HG02623 (cell line): ENCODE results near the gene FAM53A.

ENCODE experiments used
- ATAC-seq: cut with Tn5 transposase; IDR thresholded peaks from one replicate; pipeline ENCODE4 v1.9.1; 2021; ENCODE audit warnings: moderate library complexity; ENCODE audit not compliant: unreplicated experiment

Gene FAM53A

DNA sequence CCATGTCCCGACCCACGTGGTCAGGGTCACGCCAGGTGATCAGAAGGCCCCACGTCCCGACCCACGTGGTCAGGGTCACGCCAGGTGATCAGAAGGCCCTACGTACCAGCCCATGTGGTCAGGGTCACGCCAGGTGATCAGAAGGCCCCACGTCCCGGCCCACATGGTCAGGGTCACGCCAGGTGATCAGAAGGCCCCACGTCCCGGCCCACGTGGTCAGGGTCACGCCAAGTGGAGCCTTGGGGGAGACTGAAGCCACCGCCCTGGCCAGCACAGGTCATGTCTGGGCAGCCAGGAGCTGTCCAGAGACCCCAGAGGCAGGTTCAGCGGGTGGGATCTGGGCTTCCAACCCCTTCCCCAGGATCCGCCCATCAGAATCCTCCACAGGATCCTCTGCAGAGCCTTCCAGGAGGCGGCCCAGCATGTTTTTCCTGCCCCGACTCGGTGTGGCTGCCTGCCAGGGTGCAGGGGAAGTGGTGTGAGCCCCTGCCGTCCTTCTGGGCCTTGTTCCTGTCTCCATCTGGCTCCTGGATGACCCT, 58.4 kb downstream of the FAM53A start:
- no peak for ATAC-seq

DNA sequence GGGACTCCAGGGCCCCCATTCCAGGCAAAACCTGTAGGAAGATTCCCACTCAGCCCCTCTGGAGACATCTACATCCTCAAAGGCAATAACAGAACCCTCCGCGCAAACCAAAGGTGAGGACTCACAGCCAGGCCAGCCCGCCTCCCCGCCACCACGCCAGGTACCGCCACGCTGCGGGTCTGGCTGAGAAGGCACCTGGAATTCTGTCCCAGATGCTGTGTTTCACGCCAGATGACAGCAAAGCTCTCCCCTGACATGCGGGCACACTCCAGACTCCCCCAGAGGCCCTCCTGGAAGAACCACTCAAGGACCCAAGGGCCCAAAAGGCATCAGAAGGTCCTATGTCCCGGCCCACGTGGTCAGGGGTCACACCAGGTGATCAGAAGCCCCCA, 59.6 kb downstream of the FAM53A start:
- no peak for ATAC-seq

DNA sequence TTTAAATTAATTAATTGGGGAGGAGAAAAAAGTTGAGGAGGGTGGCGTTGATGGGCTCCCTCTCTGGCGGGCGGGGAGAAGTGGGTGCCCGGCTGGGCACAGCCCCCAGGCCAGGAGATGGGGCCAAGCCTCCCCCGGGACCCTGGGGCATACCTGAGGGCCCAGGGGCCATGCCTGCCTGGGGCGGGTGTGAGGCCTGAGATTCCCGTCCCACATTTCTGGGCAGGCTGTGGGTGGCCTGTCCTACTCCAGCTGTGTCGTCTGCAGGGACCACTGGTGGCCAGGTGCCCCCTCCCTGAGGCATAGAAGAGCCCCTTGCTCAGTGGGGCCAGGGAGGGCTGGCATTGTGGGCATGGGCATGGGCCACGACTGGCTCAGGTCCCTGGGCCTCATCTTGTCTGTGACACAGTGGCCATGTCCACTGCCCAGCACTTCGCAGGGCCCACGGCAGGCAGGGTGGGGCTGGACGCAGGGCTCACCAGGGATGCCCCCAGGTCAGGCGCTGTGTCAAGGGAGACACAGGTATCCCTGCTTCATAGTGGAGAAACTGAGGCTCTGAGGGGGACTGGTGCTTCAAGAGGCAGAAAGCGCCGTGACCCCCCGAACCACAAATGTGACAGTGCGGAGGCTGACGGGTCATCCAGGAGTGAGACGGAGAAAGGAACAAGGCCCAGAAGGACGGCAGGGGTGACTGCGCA, 60.1 kb downstream of the FAM53A start:
- ATAC-seq, result no peak

DNA sequence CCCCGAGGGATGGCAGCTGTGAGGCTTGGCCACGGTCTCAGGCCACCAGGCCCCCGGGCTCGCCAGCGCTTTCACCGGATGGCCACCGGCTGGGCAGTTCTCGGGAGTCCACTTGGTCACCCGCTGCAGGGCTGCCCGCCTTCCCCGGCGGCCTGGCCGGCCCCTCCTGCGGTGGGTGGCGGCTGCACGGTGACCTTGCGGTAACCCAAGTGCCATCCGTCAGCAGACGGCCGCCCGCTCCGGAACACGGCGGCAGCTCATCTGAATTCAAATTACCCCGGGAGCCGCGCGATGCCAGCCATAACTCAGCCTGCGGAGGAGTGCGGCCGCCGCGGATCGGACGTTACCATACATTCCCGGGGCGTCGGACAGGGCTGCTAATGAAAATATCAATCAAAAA, 60.7 kb downstream of the FAM53A start:
- ATAC-seq, result no peak

DNA sequence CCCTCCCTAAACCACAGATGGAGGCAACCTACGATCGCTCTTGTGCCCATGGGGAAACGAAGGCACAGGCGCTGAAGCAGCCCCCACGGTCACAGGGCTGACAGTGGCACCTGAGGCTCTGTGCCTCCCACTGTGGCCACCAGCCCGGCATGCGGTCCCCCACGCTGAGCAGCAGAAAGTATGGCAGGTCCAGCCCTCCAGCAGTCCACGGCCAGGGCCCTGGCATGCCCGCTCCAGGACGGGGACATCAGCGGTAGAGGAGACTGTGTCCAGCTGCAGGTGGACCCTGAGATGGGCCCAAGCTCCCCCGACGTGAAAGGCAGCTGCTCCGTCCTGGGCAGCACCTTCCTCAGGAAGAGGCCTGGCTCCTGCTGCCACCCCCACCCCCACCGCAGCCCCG, 61.2 kb downstream of the FAM53A start:
- ATAC-seq, result no peak

DNA sequence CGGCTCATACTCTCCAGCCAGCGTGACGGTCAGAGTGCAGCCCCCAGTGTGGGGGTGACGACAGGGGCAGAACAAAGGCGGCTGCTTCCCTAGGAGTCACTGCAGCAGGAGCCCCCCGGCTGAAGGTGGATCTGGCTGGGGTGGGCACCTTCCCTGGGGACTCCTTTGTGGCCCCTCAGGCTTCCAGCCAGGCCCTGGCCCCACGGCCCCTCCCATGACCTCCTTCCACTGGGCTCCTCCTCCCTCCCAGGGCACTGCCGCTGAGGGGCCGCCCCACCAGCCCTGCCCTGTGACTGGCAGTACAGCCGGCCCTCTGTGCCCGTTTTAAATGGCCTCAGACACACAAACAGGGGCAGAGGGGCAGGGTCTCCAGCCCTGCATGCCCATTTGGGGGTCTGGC, 61.9 kb downstream of the FAM53A start:
- no peak for ATAC-seq

DNA sequence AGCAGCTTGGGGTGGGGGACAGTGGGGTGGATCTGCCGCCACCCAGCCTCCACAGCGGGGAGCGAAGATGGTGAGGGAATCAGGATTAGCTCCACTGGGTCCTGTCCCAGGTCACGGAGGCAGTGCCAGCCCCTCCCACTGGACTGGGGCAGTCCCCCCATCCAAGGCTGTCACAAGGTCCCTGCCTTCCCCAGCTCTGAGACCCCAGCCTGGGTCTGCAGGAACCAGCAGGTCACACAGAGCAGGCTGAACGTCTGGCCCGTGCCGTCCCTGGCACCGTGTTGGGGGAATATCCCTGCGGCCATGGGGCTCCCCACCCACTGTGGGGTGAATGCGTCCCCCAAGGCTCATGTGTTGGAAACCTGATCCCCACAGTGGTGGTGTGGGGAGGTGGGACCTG, 62.6 kb downstream of the FAM53A start:
- no peak for ATAC-seq

DNA sequence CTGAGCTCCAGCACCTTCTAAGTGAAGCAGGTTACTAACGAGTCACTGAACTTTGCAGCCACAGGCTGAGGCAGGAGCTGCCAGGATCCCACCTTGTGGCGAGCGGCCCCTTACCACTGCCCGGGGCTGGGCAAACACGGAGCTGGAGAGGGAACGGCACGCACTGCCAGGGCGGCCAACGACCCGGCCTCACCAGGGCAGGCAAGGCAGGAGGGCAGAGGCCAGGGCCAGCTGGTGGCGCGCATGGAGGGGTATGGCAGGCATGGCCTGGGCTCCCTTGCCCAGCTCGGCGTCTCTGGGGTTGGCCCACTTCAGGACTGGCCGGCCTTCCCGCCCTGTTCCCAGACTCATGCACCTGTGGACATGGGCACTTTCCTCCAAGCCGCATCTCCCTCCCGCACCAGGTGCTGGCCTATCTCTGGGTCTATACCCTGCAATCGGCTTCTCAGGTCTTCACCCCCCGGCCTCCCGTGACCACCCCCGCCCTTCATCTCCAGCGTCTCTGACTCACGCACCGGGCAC, 64.9 kb downstream of the FAM53A start:
- no peak for ATAC-seq

DNA sequence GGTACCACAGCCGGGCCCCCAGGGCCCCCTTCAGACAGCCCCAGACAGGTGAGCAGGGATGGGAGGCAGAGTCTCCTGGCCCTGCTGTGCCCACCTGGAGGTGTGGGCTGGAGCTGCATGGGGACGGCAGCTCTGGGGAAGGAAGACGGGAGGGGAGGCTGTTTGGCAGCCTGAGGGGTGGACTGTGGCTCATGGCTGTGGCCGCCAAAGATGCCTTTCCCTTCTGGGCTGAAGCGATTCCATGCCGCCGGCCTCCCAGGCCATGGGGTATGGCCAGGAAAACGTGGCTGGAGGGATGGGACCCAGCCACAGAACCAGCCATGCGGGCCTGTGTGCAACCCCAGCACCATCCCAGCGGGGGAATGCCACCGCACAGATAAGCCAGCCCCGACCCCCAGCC, 65.7 kb downstream of the FAM53A start:
- no peak for ATAC-seq

DNA sequence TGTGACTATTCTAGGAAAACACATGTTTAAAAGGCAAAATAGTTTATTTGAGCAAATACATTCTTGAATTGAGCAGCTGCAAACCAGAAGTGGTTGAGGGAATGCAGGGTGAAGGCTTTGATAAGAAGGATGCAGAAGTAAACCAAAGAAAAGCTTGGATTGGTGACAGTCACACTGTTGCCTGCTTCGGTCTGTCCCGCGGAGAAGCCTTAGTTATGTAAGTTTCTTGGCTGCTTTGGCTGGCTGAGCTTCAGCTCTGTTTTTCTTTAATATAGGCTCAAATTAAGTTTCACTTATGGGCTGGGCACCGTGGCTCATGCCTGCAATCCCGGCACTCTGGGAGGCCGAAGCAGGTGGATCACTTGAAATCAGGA, 67.6 kb downstream of the FAM53A start:
- no peak for ATAC-seq

DNA sequence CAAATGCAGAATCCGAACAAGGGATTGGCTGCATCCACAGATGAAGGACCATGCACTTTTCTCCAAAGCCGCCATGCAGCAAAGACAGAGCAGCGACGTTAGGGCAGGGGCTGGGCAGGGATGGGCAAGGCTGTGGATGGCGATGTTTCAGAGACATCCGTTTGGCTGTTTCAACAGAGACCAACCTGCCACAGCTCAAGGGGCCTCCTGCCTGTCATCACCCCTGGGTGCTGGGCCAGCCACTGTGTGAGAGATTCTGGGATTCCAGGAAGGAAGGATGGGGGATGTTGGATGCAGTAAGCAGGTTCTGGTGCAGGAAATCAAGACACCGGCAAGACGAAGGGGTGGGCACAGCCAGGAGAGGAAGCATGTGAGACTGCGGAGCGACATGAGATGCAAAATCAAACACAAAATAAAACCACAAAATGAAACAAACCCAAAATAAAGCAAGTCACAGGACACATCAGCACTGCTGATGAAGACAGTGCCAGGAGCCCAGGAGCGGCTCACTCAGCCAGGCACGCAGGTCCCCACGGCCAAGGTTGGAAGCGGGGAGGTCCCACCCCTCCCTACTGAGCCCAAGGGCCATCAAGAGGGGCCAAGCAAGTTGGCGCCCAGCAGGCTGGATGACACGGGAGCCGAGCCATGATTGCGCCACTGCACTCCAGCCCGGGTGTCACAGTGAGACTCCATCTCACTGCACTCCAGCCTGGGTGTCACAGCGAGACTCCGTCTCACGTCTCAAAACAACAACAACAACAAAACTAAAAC, 68.1 kb downstream of the FAM53A start:
- ATAC-seq, result no peak

DNA sequence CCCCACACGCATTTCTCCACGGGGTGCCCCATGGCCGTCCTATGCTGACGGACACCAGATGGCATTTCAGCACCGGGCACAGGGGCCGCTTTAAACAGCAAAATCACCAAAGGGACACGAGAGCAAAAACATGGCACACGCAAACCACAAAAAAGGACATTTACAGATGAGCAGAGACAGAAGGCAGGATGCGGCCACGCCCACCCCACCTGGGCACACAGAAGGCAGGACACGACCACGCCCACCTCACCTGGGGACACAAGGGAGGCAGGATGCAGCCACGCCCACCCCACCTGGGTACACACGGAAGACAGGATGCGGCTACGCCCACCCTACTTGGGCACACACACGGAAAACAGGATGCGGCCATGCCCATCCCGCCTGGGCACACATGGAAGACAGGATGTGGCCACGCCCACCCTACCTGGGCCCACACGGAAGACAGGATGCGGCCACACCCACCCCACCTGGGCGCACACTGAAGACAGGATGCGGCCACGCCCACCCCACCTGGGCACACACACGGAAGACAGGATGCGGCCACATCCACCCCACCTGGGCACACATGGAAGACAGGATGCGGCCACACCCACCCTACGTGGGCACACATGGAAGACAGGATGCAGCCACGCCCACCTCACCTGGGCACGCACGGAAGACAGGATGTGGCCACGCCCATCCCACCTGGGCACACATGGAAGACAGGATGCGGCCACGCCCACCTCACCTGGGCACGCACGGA, 69.1 kb downstream of the FAM53A start:
- ATAC-seq, result no peak

DNA sequence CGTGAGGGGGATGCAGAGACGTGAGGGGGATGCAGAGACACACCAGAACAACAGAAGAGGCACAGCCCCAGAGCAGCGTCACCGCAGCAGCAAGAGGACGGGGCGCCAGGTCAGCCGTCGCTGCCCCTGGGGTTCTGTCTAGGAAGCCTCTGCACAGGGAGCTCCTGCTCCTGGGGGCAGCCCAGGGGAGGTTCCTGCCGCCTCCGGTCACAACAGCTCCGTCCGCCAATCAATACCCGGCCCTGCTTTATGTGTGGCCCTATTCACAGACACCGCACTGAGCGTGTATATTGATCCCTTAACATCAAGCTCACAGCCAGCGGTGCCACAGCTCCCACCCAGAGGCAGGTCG, 69.6 kb downstream of the FAM53A start:
- ATAC-seq, result no peak

DNA sequence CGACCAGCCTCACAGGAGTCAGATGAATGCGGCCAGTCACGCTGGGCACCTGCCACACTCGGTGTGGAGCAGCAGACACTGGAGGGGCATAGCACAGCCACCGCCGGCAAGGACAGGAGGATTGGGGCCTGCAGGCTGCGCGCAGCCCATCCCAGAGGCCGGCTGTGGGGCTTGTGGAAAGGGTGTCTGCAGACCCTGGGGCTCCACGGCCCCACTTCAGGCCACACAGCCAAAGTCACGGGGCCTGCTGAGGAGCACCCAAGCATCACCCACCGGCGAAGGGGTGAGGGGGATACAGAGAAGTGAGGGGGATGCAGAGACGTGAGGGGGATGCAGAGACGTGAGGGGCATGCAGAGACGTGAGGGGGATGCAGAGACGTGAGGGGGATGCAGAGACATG, 70.1 kb downstream of the FAM53A start:
- ATAC-seq, result no peak

DNA sequence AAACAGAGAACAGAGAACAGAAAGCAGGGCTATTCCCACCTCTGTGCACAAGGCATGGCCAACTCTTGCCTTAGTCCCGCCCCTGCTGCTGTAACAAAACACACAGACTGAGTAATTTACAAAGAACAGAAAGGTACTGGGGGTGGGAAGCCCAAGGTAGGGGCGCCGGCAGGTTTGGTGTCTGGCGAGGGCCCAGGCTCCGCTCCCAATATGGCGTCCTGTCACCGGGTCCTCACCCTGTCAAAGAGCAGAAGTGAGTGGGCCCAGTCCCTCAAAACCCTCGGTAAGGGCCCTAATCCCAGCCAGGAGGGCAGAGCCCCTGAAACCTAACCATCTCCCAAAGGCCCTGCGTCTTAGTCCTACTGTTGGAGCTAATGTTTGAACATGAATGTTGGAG, 71.0 kb downstream of the FAM53A start:
- ATAC-seq, result no peak

DNA sequence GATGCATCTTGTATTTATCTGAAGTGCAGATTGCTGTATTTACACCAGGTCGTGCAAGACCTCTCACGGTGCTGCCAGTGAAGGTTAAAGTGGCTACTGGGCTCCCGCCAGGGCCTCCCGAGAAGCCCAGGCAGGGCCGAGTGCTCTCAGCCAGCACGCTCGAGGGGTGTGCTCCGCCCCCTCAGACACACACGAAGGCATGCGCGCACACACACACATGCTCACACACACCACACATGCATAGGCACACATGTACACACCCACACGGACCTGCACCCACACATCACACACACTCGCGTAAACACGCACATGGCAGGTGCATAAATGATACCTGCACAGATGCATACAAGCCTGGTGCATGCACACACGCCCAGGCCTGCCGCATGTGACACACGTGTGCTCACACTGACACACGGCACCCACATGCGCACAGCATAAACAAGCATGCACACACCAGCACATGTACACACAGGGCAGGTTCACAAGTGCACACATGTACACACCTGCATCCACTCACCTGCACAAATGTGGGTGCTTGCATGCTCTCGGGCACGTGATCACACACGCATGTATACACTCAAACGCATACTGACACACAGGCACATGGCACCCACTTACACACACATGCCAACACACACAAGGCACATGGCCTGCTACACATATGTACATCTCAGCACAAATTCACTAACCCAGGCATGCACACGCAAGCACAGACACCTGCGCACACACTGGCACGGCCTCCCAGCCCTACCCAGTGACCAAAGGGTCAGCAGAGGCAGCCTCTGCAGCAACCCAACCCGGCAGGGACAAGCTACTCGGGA, 71.6 kb downstream of the FAM53A start:
- ATAC-seq, result no peak

DNA sequence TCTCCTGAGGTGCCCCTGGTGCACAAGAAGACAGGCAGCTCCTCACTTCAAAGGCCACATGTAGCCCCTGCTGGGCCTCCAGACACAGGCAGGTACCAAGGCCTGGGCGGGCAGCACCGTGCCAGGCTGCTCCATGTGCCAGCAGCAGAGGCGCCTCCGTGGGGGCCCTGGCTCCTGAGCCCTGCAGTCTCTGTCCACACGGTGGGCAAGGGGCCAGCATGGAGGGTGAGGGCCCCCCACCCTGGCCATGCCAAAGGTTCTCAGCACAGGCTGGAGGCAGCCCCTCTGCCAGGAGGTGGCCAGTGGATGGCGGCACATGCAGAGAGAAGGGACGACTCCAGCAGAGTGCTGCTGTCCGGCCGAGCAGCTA, 72.6 kb downstream of the FAM53A start:
- no peak for ATAC-seq

DNA sequence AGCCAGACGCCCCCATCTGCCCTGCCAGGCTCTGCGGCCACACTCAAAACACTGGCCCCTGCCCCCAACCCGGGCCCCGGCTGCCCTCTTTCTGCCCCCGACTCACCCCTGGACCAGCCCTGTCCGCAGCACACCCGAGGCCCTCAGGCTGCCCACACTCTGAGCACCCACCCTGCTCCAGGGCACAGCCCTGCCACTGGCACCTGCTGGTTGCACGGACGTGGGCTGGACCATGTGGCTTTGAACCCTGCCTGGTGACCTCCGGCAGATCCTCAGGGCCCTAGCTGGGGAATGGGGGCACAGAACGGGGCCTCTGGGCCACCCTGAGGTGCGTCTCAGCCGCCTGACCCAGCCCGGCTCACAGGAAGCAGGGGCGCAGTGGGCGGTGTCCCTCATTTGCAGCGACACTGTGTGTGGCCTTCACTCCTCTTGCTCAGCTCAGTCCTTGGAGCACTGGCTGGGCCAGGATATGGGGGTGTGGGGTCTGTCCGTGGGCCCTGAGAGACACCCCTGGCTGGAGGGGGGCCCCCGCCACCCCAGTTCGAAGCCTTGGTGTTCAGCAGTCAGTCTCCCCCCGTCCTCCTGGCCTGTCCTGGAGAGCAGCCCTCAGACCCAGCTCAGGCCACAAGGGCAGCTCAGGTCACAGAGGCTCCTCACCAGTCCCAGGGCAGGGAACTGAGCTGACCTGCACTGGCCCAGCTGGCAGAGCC, 73.2 kb downstream of the FAM53A start:
- ATAC-seq, result no peak

DNA sequence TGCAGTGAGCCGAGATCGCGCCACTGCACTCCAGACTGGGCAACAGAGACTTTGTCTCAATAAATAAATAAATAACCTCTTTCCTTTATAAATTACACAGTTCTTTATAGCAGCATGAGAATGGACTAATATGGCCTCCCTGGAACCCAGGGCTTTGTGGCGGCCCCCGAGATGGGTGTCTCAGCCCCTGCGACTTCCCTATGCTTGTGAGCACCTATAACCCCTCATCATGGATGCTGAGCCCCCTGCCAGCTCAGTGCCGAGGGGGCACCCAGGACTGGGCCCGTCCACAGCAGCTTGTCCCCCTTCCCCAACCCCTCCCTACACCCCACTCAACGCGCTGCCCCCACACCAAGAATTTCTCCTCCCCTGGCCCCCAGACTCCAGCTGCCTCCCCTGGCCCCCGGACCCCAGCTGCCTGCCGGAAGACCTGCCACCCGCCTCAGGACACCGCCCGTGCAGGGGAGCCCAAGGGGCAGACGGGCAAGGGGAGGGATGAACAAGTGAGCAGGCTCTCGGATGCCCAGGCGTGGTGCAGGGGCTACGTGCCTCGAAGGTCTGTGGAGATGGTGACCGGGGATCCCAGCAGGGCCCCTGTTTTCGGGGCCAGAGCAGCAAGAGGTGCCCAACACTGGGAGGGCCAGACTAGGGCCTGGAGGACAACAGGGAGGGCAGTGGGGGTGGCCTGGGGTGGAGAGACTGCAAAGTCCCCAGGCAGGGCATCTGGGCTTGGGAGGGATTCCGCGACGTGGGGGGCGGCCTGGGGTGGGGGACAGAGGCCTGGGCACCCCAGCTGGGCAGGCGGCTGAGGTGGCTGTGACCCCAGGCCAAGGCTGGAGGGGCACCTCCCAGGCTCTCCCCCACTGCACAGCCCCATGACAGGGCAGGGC, 74.0 kb downstream of the FAM53A start:
- ATAC-seq, result no peak
